T-helper 1 cell treated with Interleukin-12 subunit alpha and Interleukin-12 subunit beta and Interleukin-4 antibody, amounts not matched to agents 30 μg/mL and 1 μg/mL, for 36 hours (primary cell): ENCODE measurements around the gene SLC20A1.
"Not testable (repeated sequence)": the region's sequence is repeated elsewhere in the genome, so short reads cannot be mapped to it uniquely, and the experiment has no call there.

Source experiments
- H3K27ac Mint-ChIP-seq: one replicate; pipeline ENCODE4 v1.8.0; 2021; ENCODE audit warnings: mild to moderate bottlenecking, mixed read lengths
- H3K27me3 Mint-ChIP-seq: one replicate; pipeline ENCODE4 v1.8.0; 2021; ENCODE audit warnings: low read depth, mixed read lengths
- H3K36me3 Mint-ChIP-seq: one replicate; pipeline ENCODE4 v1.8.0; 2021; ENCODE audit warnings: low read depth, mixed read lengths
- H3K4me1 Mint-ChIP-seq: one replicate; pipeline ENCODE4 v1.8.0; 2021; ENCODE audit warnings: low read depth, mixed read lengths
- H3K4me3 Mint-ChIP-seq: one replicate; pipeline ENCODE4 v1.8.0; 2021; ENCODE audit warnings: mild to moderate bottlenecking, moderate library complexity, mixed read lengths
- H3K9me3 Mint-ChIP-seq: one replicate; pipeline ENCODE4 v1.8.0; 2021; ENCODE audit warnings: mixed read lengths

SLC20A1 gene

DNA sequence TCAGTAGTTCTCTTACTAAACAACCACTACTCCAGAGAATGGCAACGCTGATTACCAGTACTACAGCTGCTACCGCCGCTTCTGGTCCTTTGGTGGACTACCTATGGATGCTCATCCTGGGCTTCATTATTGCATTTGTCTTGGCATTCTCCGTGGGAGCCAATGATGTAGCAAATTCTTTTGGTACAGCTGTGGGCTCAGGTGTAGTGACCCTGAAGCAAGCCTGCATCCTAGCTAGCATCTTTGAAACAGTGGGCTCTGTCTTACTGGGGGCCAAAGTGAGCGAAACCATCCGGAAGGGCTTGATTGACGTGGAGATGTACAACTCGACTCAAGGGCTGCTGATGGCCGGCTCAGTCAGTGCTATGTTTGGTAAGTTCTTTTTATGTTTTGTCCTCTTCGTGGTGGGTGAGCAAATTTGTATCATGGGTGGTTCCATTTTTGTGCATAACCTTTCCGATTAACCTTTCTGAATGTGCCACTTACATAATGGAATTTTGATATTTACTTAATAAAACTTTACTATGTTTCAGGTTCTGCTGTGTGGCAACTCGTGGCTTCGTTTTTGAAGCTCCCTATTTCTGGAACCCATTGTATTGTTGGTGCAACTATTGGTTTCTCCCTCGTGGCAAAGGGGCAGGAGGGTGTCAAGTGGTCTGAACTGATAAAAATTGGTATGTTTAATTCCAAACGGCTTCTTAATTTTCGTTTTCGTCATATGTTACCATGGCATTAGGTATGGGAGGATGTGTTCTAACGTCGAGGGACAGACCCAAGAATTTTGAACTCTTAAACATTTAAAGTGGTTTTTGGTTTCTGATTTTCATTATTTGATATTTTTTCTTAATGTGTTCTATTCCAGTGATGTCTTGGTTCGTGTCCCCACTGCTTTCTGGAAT, 1.3 kb downstream of the SLC20A1 start:
- H3K9me3 Mint-ChIP-seq = no peaks in the 10 kb centered on the region
- H3K4me3 Mint-ChIP-seq = peak overlapping the region; percentile 95
- peaks cover 57% of the 10 kb centered on the region for H3K36me3 Mint-ChIP-seq
- H3K4me1 Mint-ChIP-seq = peaks cover 66% of the 10 kb centered on the region
- peak overlapping the region; percentile 86 for H3K27ac Mint-ChIP-seq
- H3K27me3 Mint-ChIP-seq = no peaks in the 10 kb centered on the region

DNA sequence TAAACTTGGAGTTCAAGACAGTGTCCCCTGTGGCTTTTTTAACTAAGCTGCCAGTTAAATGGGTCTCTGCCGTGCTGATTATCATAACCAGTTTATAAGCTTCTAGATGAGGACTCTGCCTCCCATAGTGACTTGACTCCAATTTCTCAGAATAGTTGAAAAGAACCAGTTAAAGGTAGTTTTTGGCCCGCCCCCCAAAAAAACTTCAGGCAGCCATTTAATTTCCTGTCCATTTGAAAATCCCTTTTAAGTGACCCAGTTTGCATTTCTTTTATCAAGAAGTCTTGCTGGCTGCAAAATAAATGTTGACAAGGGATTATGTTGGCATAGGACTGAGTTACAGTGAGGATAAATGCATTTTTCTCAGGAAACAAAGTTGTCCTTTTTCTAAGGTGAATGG, 2.3 kb downstream of the SLC20A1 start:
- Mint-ChIP-seq H3K27me3 (no peaks in the 10 kb centered on the region), H3K36me3 (peaks cover 59% of the 10 kb centered on the region), H3K4me1 (peaks cover 71% of the 10 kb centered on the region), H3K27ac (peak overlapping the region; percentile 86), H3K9me3 (no peaks in the 10 kb centered on the region), H3K4me3 (peak overlapping the region; percentile 95)

DNA sequence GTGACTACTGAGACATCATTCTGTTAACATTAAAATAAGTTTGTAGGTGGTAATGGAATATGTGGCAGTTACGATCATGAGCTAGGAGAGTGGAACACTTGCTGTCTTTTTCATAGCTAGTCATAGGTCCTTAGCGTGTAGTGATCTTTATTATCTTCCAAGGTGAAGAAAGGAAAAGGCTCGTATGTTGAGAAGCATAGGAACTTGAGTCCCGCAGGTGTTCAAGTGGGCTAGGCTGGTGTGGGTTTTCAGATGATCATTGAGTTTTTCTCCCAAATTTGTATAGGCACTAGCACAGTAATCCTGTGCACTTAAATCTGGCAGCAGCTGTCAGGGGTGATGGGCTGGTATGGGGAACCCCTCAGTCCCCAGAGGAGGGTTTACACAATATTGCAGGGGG, 10.9 kb downstream of the SLC20A1 start:
- Mint-ChIP-seq H3K27me3 (no peaks in the 10 kb centered on the region), H3K9me3 (no peaks in the 10 kb centered on the region), H3K4me1 (peaks cover 67% of the 10 kb centered on the region), H3K36me3 (peaks cover 78% of the 10 kb centered on the region), H3K4me3 (no peak overlapping the region), H3K27ac (no peak overlapping the region)

DNA sequence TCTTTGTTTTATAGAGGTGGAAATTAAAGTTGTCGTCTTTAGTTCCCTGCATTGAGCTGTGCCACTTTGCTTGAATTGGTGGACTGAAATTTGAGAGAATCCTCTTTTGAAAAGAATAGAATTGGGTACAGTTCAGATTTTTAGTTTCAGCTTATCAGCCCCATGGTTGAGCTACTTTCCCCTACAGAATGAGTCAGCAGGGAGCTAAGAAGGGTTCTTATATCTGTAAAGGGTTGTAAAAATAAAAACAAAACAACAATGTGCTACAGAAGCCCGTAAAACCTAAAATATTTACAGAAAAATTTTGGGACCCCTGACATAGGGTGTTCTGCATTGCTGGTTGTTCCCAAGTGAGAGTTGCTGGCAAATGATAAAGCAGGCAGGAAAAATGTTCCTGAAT, 12.6 kb downstream of the SLC20A1 start:
- no peak overlapping the region for H3K27ac Mint-ChIP-seq
- peak overlapping the region; percentile 25 for H3K4me3 Mint-ChIP-seq
- H3K9me3 Mint-ChIP-seq = no peaks in the 10 kb centered on the region
- H3K4me1 Mint-ChIP-seq = peaks cover 60% of the 10 kb centered on the region
- peaks cover 74% of the 10 kb centered on the region for H3K36me3 Mint-ChIP-seq
- H3K27me3 Mint-ChIP-seq = no peaks in the 10 kb centered on the region

DNA sequence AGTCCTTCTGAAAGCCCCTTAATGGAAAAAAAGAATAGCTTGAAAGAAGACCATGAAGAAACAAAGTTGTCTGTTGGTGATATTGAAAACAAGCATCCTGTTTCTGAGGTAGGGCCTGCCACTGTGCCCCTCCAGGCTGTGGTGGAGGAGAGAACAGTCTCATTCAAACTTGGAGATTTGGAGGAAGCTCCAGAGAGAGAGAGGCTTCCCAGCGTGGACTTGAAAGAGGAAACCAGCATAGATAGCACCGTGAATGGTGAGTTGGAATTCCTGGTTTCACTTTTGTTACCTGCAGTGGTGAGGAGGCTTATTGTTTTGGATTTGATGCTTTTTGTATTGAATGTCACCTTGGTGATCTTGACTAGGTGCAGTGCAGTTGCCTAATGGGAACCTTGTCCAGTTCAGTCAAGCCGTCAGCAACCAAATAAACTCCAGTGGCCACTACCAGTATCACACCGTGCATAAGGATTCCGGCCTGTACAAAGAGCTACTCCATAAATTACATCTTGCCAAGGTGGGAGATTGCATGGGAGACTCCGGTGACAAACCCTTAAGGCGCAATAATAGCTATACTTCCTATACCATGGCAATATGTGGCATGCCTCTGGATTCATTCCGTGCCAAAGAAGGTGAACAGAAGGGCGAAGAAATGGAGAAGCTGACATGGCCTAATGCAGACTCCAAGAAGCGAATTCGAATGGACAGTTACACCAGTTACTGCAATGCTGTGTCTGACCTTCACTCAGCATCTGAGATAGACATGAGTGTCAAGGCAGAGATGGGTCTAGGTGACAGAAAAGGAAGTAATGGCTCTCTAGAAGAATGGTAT, 13.3 kb downstream of the SLC20A1 start:
- Mint-ChIP-seq H3K27ac (peak overlapping the region; percentile 77), H3K4me3 (no peak overlapping the region), H3K9me3 (no peaks in the 10 kb centered on the region), H3K27me3 (no peaks in the 10 kb centered on the region), H3K4me1 (peaks cover 60% of the 10 kb centered on the region), H3K36me3 (peaks cover 79% of the 10 kb centered on the region)

DNA sequence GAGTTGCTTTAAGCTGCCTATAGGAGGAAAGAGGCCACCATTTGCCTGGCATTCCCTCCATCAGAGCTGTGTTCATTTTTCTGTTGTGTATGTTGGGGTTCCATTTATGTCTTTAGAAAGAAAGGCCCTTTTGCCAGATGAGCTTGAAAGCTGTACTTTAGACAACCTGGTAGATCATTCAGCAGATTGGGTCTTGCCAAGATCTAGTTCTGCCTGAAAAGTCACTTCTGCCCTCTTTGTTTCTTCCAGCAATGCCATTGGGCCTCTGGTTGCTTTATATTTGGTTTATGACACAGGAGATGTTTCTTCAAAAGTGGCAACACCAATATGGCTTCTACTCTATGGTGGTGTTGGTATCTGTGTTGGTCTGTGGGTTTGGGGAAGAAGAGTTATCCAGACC, 14.4 kb downstream of the SLC20A1 start:
- Mint-ChIP-seq H3K4me1 (peaks cover 57% of the 10 kb centered on the region), H3K27ac (peak overlapping the region; percentile 12), H3K36me3 (peaks cover 79% of the 10 kb centered on the region), H3K27me3 (no peaks in the 10 kb centered on the region), H3K4me3 (peak overlapping the region; percentile 22), H3K9me3 (no peaks in the 10 kb centered on the region)

DNA sequence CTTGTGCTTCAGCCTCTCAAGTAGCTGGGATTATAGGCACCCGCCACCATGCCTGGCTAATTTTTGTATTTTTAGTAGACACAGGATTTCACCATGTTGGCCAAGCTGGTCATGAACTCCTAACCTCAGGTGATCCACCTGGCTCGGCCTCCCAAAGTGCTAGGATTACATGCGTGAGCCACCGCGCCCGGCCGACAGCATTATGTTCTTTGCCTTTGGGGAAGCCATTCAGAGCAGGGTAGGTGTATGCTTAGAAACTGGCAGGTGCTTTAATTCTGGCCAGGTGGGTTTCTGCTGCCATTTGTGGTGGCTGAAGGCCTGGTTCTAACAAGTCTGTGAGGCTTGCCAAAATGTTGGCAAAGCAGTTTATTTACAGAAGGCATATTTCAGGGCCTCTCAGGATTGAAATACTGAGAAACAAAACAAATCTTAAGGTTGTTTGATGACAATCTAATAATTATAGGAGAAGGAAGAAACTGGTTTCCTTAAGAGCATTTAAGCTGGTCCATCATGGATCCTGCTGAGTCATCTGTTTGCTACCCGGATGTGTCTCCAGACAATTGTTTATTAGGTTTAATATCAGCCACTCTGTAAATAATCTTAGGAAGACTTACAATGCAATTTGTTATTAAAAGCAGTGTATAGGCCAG, 16.0 kb downstream of the SLC20A1 start:
- Mint-ChIP-seq H3K4me1 (peaks cover 57% of the 10 kb centered on the region), H3K9me3 (no peaks in the 10 kb centered on the region), H3K4me3 (no peak overlapping the region), H3K36me3 (peaks cover 77% of the 10 kb centered on the region), H3K27me3 (no peaks in the 10 kb centered on the region), H3K27ac (no peak overlapping the region)

DNA sequence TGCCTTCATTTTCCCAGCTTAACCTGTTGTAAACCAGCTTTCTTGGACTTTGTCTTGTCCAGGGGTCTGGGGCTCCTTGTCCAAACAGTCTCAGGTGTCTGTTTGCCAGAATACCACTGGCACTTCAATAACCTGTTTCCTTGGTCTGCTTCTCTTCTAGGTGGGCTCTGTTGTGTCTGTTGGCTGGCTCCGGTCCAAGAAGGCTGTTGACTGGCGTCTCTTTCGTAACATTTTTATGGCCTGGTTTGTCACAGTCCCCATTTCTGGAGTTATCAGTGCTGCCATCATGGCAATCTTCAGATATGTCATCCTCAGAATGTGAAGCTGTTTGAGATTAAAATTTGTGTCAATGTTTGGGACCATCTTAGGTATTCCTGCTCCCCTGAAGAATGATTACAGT, 17.0 kb downstream of the SLC20A1 start:
- no peaks in the 10 kb centered on the region for H3K27me3 Mint-ChIP-seq
- H3K36me3 Mint-ChIP-seq = peaks cover 70% of the 10 kb centered on the region
- H3K4me3 Mint-ChIP-seq = no peak overlapping the region
- no peaks in the 10 kb centered on the region for H3K9me3 Mint-ChIP-seq
- no peak overlapping the region for H3K27ac Mint-ChIP-seq
- H3K4me1 Mint-ChIP-seq = peaks cover 49% of the 10 kb centered on the region

DNA sequence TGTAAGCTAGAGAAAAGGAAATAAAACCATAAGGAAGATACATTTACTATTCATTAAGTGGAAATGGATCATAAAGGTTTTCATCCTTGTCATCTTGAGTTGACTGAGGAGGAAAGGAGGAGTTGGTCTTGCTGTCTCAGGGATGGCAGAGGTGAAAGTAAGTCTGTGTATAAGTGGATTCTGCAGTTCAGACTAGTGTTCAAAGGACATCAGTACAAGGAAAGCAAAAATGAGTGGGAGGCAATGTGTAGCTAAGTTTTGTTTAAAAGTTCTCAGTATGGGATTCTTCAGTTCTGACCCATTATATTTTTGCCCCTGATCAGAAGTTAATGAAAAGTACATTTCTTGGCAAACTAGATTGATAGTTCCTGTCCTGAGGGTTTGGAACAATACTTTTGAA, 18.9 kb downstream of the SLC20A1 start:
- Mint-ChIP-seq H3K9me3 (no peaks in the 10 kb centered on the region), H3K4me3 (no peak overlapping the region), H3K4me1 (peaks cover 30% of the 10 kb centered on the region), H3K27me3 (no peaks in the 10 kb centered on the region), H3K36me3 (peaks cover 58% of the 10 kb centered on the region), H3K27ac (peak overlapping the region; percentile 80)

DNA sequence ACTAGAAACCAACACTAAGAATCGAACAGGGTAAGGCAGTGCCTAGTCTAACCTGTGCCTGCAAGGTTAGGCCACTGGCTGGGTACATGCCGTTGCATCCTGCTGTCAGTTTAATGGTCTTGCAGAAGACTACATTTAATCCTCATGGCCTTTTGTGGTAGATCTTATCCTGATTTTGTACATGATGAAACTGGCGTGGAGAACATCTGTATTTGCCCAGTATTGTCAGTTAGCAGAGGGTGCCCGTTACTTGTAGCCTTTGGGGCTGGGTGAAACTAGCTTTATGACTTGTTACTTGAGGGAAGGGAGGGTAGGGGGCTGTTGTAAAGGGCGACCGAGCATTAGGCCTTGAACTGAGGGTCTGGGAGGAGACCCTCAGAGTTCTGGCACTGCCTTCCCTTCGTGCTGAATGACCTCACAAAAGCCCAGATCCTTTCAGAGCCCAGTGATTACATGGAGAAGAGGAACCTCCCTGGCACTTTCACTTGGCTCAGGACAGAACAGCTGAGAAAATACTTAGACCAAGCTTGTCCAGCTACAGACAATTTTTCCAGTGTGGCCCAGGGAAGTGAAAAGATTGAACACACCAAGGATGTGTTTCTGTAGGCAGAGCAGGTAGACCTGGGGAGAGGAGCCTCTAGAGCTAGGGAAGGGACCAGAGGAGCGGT, 19.5 kb downstream of the SLC20A1 start:
- H3K4me1 Mint-ChIP-seq = peaks cover 25% of the 10 kb centered on the region
- no peaks in the 10 kb centered on the region for H3K9me3 Mint-ChIP-seq
- H3K36me3 Mint-ChIP-seq = peaks cover 52% of the 10 kb centered on the region
- peak overlapping the region; percentile 80 for H3K27ac Mint-ChIP-seq
- no peak overlapping the region for H3K4me3 Mint-ChIP-seq
- H3K27me3 Mint-ChIP-seq = no peaks in the 10 kb centered on the region

DNA sequence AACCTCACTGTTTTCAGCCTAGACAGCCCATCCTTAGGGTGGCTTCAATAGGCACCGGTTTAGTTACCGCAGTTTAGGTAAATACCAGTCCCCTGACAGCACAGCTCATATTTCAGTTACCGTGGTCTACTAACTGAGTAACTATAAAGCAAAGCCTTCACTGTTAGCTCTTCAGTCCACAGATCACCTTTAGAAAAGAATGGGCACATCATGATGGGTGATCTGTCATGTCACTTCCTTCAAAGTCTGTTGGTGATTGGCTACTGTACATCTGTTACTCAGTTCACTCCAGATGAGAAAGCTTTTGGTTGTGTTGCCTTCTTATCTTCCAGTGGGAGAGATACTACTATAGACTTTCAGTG, 21.0 kb downstream of the SLC20A1 start:
- no peaks in the 10 kb centered on the region for H3K27me3 Mint-ChIP-seq
- H3K4me3 Mint-ChIP-seq = no peak overlapping the region
- H3K36me3 Mint-ChIP-seq = peaks cover 43% of the 10 kb centered on the region
- no peaks in the 10 kb centered on the region for H3K9me3 Mint-ChIP-seq
- H3K27ac Mint-ChIP-seq = peak overlapping the region; percentile 55
- peaks cover 19% of the 10 kb centered on the region for H3K4me1 Mint-ChIP-seq

DNA sequence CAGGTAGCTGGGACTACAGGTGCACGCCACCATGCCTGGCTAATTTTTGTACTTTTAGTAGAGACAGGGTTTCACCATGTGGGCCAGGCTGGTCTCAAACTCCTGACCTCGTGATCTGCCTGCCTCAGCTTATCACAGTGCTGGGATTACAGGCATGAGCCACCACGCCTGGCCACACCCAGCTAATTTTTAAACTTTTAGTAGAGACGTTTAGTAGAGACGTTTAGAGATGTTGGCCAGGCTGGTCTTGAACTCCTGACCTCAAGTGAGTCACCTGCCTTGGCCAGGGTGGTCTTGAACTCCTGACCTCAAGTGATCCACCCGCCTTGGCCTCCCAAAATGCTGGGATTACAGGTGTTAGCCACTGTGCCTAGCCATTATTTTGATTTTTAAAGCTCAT, 21.8 kb downstream of the SLC20A1 start:
- not testable (repeated sequence) for H3K4me3 Mint-ChIP-seq, H3K27me3 Mint-ChIP-seq, H3K27ac Mint-ChIP-seq, H3K9me3 Mint-ChIP-seq
- Mint-ChIP-seq H3K4me1 (peaks cover 18% of the 10 kb centered on the region), H3K36me3 (peaks cover 41% of the 10 kb centered on the region)

DNA sequence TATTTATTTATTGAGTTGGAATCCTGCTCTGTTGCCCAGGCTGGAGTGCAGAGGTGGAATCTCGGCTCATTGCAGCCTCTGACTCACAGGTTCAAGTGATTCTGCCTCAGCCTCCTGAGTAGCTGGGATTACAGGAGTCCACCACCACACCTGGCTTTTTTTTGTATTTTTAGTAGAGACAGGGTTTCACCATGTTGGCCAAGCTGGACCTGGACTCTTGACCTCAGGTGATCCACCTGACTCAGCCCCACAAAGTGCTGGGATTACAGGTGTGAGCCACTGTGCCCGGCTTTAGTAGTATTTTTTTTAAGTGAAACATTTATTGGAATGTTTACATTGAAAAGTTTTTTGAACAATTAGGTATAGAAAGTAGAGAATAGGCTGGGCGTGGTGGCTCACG, 23.9 kb downstream of the SLC20A1 start:
- peaks cover 17% of the 10 kb centered on the region for H3K4me1 Mint-ChIP-seq
- H3K9me3 Mint-ChIP-seq = no peaks in the 10 kb centered on the region
- no peak overlapping the region for H3K27ac Mint-ChIP-seq
- no peaks in the 10 kb centered on the region for H3K27me3 Mint-ChIP-seq
- no peak overlapping the region for H3K4me3 Mint-ChIP-seq
- peaks cover 23% of the 10 kb centered on the region for H3K36me3 Mint-ChIP-seq
